Activated T-cell treated with anti-CD3 and anti-CD28 coated beads, Interleukin-2, amount 50 U/mL, for 72 hours (primary cell): ENCODE results near the gene TFAM. TPM values are rescaled to one million over a fixed set of nuclear protein-coding genes. Genes with fewer than 3 reads are reported as not detected.
"Not testable (repeated sequence)": the region's sequence is repeated elsewhere in the genome, so short reads cannot be mapped to it uniquely, and the experiment has no call there.

Experiments used
- ATAC-seq, 2 donors: fragments of 150-1000 bp; cut with Tn5 transposase; replicated peaks in 1 of 2; 2 replicates each; pipeline ENCODE4 v1.10.0; 2021; ENCODE audit warnings: moderate library complexity in 2 of 2, mild to moderate bottlenecking in 1 of 2
- DNase-seq, 2 donors: peaks; one replicate each; pipeline ENCODE4 v3.0.0; 2021 to 2022; ENCODE audit warnings: mixed read lengths in 1 of 2
- H3K27ac Mint-ChIP-seq: one replicate; pipeline ENCODE4 v1.8.0; 2022; ENCODE audit warnings: mild to moderate bottlenecking, moderate library complexity, mixed read lengths
- H3K27me3 Mint-ChIP-seq: one replicate; pipeline ENCODE4 v1.8.0; 2022; ENCODE audit warnings: low read depth, mixed read lengths
- H3K36me3 Mint-ChIP-seq, 2 donors: one replicate each; pipeline ENCODE4 v1.8.0; 2022; ENCODE audit warnings: mixed read lengths in 2 of 2, mild to moderate bottlenecking in 1 of 2; ENCODE audit not compliant: insufficient read depth in 2 of 2
- H3K4me1 Mint-ChIP-seq: one replicate; pipeline ENCODE4 v1.8.0; 2022; ENCODE audit warnings: low read depth, mixed read lengths
- H3K4me3 Mint-ChIP-seq, 2 donors: one replicate each; pipeline ENCODE4 v1.8.0; 2022; ENCODE audit warnings: mild to moderate bottlenecking in 2 of 2, mixed read lengths in 2 of 2, moderate library complexity in 2 of 2
- H3K9me3 Mint-ChIP-seq, 2 donors: one replicate each; pipeline ENCODE4 v1.8.0; 2022; ENCODE audit warnings: mixed read lengths in 2 of 2
- total RNA-seq, 2 donors: library from RNA; stranded (reverse); gene quantifications; one replicate each; pipeline ENCODE4 v1.2.3, GENCODE V29; 2022

Gene TFAM
- total RNA-seq, 2 donors from 2014 or later = 72.4 to 89.8 TPM

- Mint-ChIP-seq H3K4me1 (no peaks in the 10 kb centered on the region), H3K4me3 (no peak overlapping the region), H3K27me3 (peaks cover 14% of the 10 kb centered on the region), H3K9me3 (peaks cover 3 to 7% of the 10 kb centered on the region in 2 donors), H3K27ac (no peak overlapping the region), H3K36me3 (peaks cover 4 to 6% of the 10 kb centered on the region in 2 donors)
- DNase-seq (no peak), ATAC-seq (no peak)
Observed at GRCh38 chr10:58424176-58424575, 39.0 kb downstream of the TFAM start.

GRCh38 chr10:58428436-58428835 lies 43.2 kb downstream of the TFAM start:
- H3K9me3 Mint-ChIP-seq, H3K36me3 Mint-ChIP-seq, H3K27ac Mint-ChIP-seq, H3K4me3 Mint-ChIP-seq, DNase-seq, H3K4me1 Mint-ChIP-seq, ATAC-seq: not testable (repeated sequence)
- H3K27me3 Mint-ChIP-seq = peaks cover 10% of the 10 kb centered on the region

DNA sequence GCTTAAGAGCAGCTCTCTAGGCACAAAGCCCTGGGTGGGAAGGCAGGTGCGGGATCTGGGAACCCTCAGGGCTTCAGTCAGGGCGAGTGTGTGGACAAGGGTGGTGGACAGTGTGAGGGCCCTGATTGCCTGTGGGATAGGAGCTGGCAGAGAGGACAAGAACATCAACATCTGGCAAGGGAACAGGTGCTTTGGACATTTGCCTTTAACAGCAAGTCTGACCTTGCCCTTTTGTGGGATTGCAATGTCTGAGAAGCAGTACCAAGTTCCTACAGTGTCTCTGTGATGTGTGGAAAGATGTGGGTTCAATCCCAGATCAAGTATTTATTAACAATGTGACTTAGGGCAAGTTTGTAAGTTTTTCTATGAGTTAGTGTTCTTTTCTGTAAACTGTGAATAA lies 46.7 kb downstream of the TFAM start:
- ATAC-seq (no peak), DNase-seq (no peak)
- no peaks in the 10 kb centered on the region for H3K36me3 Mint-ChIP-seq
- no peak overlapping the region for H3K4me3 Mint-ChIP-seq
- H3K9me3 Mint-ChIP-seq = no peaks in the 10 kb centered on the region
- H3K27ac Mint-ChIP-seq = no peak overlapping the region
- H3K4me1 Mint-ChIP-seq = peaks cover 13% of the 10 kb centered on the region
- peaks cover 10% of the 10 kb centered on the region for H3K27me3 Mint-ChIP-seq

DNA sequence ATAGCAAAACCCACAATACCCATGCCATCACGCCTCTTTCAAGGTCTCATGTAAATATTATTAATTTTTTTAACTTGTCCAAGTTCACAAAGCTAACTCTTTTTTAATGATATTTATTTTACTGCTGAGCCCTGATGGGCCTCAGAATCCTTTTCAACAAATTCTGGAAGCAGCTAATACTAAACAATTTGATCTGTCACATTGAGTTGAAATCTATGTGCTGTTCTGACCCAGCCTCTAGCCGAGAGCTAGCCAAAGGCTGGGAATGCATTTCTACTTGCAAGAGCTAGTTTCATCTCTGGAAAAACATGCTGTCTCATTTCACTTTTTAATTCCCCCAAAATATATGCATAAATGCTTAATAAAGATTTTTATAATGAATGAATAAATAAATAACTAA lies 47.9 kb downstream of the TFAM start:
- no peak overlapping the region for H3K4me3 Mint-ChIP-seq
- H3K9me3 Mint-ChIP-seq = no peaks in the 10 kb centered on the region
- H3K36me3 Mint-ChIP-seq = no peaks in the 10 kb centered on the region
- no peak for ATAC-seq
- peaks cover 13% of the 10 kb centered on the region for H3K4me1 Mint-ChIP-seq
- no peak overlapping the region for H3K27ac Mint-ChIP-seq
- peaks cover 10% of the 10 kb centered on the region for H3K27me3 Mint-ChIP-seq
- no peak for DNase-seq

GRCh38 chr10:58433571-58433970 lies 48.4 kb downstream of the TFAM start:
- H3K27me3 Mint-ChIP-seq = peaks cover 10% of the 10 kb centered on the region
- no peak overlapping the region for H3K27ac Mint-ChIP-seq
- peaks cover 13% of the 10 kb centered on the region for H3K4me1 Mint-ChIP-seq
- no peaks in the 10 kb centered on the region for H3K36me3 Mint-ChIP-seq
- no peaks in the 10 kb centered on the region for H3K9me3 Mint-ChIP-seq
- DNase-seq (no peak), ATAC-seq (no peak)
- no peak overlapping the region for H3K4me3 Mint-ChIP-seq

DNA sequence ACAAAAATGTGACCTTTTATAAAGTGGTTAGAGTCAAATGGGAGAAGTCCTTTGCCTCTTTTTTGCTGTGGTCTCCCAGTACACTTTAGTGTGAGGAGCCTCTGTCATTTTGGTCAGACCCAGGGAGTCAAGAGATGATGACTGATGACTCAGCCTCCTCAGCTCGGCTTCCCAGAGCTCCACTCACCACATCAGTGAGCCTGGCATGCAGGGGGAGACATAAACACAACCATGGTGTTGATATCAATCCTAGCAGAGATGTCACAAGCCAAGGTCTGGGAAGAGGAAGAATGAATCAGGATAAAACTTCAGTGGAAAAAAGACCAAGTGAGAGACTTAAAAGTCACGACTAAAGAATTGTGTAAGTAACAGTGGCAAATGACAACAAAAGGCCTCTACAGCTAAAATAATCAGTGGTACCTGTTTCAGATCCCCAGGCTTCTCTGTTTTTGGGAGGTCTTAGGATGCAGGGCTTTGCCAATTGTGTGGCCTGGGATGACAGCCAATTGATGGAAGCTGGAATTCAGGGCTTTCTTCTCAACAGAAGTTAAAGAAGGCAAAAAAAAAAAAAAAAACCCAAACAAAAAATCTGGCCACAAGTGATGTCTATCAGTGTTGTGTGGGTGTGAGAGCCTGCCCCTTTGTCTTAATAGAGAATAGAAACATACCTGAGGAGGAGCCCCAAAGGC lies 50.2 kb downstream of the TFAM start:
- ATAC-seq (peak; percentile 96 to 98), DNase-seq (peak; percentile 21 to 39)
- Mint-ChIP-seq H3K27ac (no peak overlapping the region), H3K4me3 (no peak overlapping the region), H3K27me3 (no peaks in the 10 kb centered on the region), H3K9me3 (peaks cover 1 to 6% of the 10 kb centered on the region in 2 donors), H3K36me3 (no peaks in the 10 kb centered on the region), H3K4me1 (peaks cover 13% of the 10 kb centered on the region)

- ATAC-seq (no peak), DNase-seq (no peak)
- Mint-ChIP-seq H3K27me3 (no peaks in the 10 kb centered on the region), H3K27ac (no peak overlapping the region), H3K4me3 (no peak overlapping the region), H3K4me1 (peaks cover 13% of the 10 kb centered on the region), H3K36me3 (no peaks in the 10 kb centered on the region), H3K9me3 (peaks cover 3 to 6% of the 10 kb centered on the region in 2 donors)
Observed at GRCh38 chr10:58436071-58436470, 50.9 kb downstream of the TFAM start.

GRCh38 chr10:58438340-58438871 lies 53.2 kb downstream of the TFAM start:
- no peak for ATAC-seq
- H3K27me3 Mint-ChIP-seq = no peaks in the 10 kb centered on the region
- peaks cover 13% of the 10 kb centered on the region for H3K4me1 Mint-ChIP-seq
- no peak overlapping the region for H3K4me3 Mint-ChIP-seq
- H3K9me3 Mint-ChIP-seq = peaks cover 3 to 6% of the 10 kb centered on the region in 2 donors
- H3K36me3 Mint-ChIP-seq = no peaks in the 10 kb centered on the region
- no peak overlapping the region for H3K27ac Mint-ChIP-seq
- no peak for DNase-seq

GRCh38 chr10:58438986-58439385 lies 53.8 kb downstream of the TFAM start:
- H3K4me3 Mint-ChIP-seq = no peak overlapping the region
- peaks cover 3 to 6% of the 10 kb centered on the region in 2 donors for H3K9me3 Mint-ChIP-seq
- DNase-seq (no peak), ATAC-seq (no peak)
- H3K36me3 Mint-ChIP-seq = no peaks in the 10 kb centered on the region
- no peaks in the 10 kb centered on the region for H3K27me3 Mint-ChIP-seq
- H3K27ac Mint-ChIP-seq = no peak overlapping the region
- H3K4me1 Mint-ChIP-seq = peaks cover 13% of the 10 kb centered on the region

- peaks cover 13% of the 10 kb centered on the region for H3K4me1 Mint-ChIP-seq
- DNase-seq (no peak), ATAC-seq (no peak)
- H3K9me3 Mint-ChIP-seq = peaks cover 3 to 6% of the 10 kb centered on the region in 2 donors
- no peaks in the 10 kb centered on the region for H3K36me3 Mint-ChIP-seq
- H3K4me3 Mint-ChIP-seq = no peak overlapping the region
- H3K27ac Mint-ChIP-seq = no peak overlapping the region
- no peaks in the 10 kb centered on the region for H3K27me3 Mint-ChIP-seq
Observed at GRCh38 chr10:58439632-58440364, 54.6 kb downstream of the TFAM start.

- Mint-ChIP-seq H3K4me1 (peaks cover 8% of the 10 kb centered on the region), H3K27ac (no peak overlapping the region), H3K9me3 (peaks cover 3 to 6% of the 10 kb centered on the region in 2 donors), H3K36me3 (no peaks in the 10 kb centered on the region), H3K4me3 (no peak overlapping the region), H3K27me3 (no peaks in the 10 kb centered on the region)
- ATAC-seq (no peak), DNase-seq (no peak)
Observed at GRCh38 chr10:58440484-58440883, 55.3 kb downstream of the TFAM start.

- DNase-seq = no peak
- Mint-ChIP-seq H3K4me1 (no peaks in the 10 kb centered on the region), H3K9me3 (peaks cover 3 to 6% of the 10 kb centered on the region in 2 donors), H3K4me3 (no peak overlapping the region), H3K36me3 (no peaks in the 10 kb centered on the region), H3K27ac (no peak overlapping the region), H3K27me3 (peaks cover under 1% of the 10 kb centered on the region)
- no peak for ATAC-seq
Observed at GRCh38 chr10:58444321-58444720, 59.1 kb downstream of the TFAM start.

DNA sequence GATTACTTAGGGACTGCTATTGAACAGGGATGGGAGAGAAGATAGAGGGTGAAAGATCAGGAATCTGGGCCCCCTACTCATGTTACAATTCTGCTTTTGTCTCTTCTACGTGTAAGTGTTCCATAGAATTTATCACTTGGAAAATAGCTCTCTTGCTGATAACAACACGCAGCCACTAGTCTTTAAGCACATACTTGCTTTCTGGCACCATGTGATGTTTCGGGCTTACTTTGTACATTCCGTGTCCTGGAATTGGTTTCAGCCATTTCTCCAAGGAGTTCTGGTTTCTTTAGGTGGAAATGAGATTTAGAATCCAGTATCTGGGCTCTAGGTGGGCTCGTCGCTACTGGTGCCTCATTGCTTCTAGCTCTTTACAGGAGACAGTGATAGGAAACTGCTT lies 59.7 kb downstream of the TFAM start:
- Mint-ChIP-seq H3K36me3 (no peaks in the 10 kb centered on the region), H3K27me3 (peaks cover 6% of the 10 kb centered on the region), H3K4me1 (no peaks in the 10 kb centered on the region), H3K27ac (no peak overlapping the region), H3K4me3 (no peak overlapping the region), H3K9me3 (peaks cover 3 to 6% of the 10 kb centered on the region in 2 donors)
- no peak for DNase-seq
- no peak for ATAC-seq
